ENCODE measurements around the gene ITGA4. TPM values are rescaled to one million over a fixed set of nuclear protein-coding genes. Genes with fewer than 3 reads are reported as not detected.

Gene ITGA4
- total and polyA plus RNA-seq, 2 donors (not counting 3 experiments of a cell fraction or from before 2014, with no cell fraction given), result 1.5 to 2.8 TPM

GRCh38 chr2:181536730-181537129 is 79.5 kb downstream of the ITGA4 start:
- POLR2A ChIA-PET, result no interaction called here
- H3K27ac ChIP-seq (ENCODE audit: insufficient read depth, low read depth, low read length), result no peak overlapping the region
- BruUV-seq (replicated peaks), result no TSS peak

More at GRCh38 chr2:181536730-181537129, 79.5 kb downstream of the ITGA4 start:
- TF ChIP-seq GATA2 (IDR thresholded peaks at IDR 0.05; ENCODE audit: insufficient read depth, insufficient read length, low read depth, low read length) (no peak), POLR2A (IDR thresholded peaks at IDR 0.05; ENCODE audit: low read depth, low read length) (no peak), FOS (IDR thresholded peaks at IDR 0.05; ENCODE audit: borderline replicate concordance, insufficient read depth, low read length) (no peak), JUN (IDR thresholded peaks at IDR 0.05; ENCODE audit: borderline replicate concordance, insufficient read depth, insufficient read length, low read depth) (no peak), CTCF (IDR thresholded peaks at IDR 0.05; ENCODE audit: extremely low read depth in 1 of 2, insufficient read depth in 1 of 2, low read depth in 1 of 2, low read length in 2 of 2) (no peak), MAX (IDR thresholded peaks at IDR 0.05; ENCODE audit: insufficient read depth, insufficient read length) (no peak), POLR2AphosphoS5 (IDR thresholded peaks at IDR 0.05; ENCODE audit: insufficient read depth, low read depth, low read length) (no peak), EZH2 (IDR thresholded peaks at IDR 0.05; ENCODE audit: borderline replicate concordance, low read depth, low read length, severe bottlenecking) (no peak), MYC (IDR thresholded peaks at IDR 0.05; ENCODE audit: low read depth, low read length) (no peak)
- intact Hi-C loops (cut with micrococcal nuclease) (no loop called here), dilution Hi-C loops (cut with MboI; ENCODE audit: extremely low pct_ligation_motif_present, low sequenced_read_pairs) (no loop called here)
- Histone ChIP-seq H3K27me3 (ENCODE audit: control insufficient read depth in 2 of 2, insufficient read depth in 2 of 2, low read length in 2 of 2) (no peaks in the 10 kb centered on the region), H3K36me3 (ENCODE audit: control insufficient read depth in 2 of 2, extremely low read depth in 1 of 2, insufficient read depth in 2 of 2, low read length in 2 of 2) (no peaks in the 10 kb centered on the region), H3K9me1 (replicated peaks; ENCODE audit: control insufficient read depth, extremely low read depth, insufficient read depth, low read length) (no peaks in the 10 kb centered on the region), H3K9me3 (replicated peaks; ENCODE audit: control insufficient read depth, insufficient read depth, low read length) (no peaks in the 10 kb centered on the region), H2AFZ (ENCODE audit: low read depth, low read length) (no peak overlapping the region), H3K79me2 (ENCODE audit: control insufficient read depth, insufficient read depth, low read length) (no peaks in the 10 kb centered on the region), H3K4me1 (ENCODE audit: control insufficient read depth, extremely low read depth, insufficient read depth, low read length) (no peaks in the 10 kb centered on the region), H3K9ac (replicated peaks; ENCODE audit: extremely low read depth, insufficient read depth, low read length) (no peak overlapping the region), H3K4me2 (ENCODE audit: insufficient read depth, low read length) (no peak overlapping the region), H4K20me1 (replicated peaks; ENCODE audit: control insufficient read depth, extremely low read depth, insufficient read depth, low read length) (no peaks in the 10 kb centered on the region), H3K4me3 (replicated peaks in 1 of 3; ENCODE audit: insufficient read depth in 1 of 3, low read depth in 1 of 3, low read length in 3 of 3) (no peak overlapping the region)
- CTCF ChIA-PET, result interaction anchor here (0.5 kb wide), 1 partner anchor 352 kb away, joined by 3 read pairs; no protein-coding TSS in a partner anchor
- no peak for FAIRE-seq
- DNase-seq (ENCODE audit: low read depth, low spot score), result no peak

Data from endothelial cell of umbilical vein (primary cell).